NCI-H2029 (cell line): ENCODE data around the gene SPDYE6.
"Not testable (repeated sequence)": the region's sequence is repeated elsewhere in the genome, so short reads cannot be mapped to it uniquely, and the experiment has no call there.

Experiments used
- DNase-seq: peaks from one replicate; lab custom pipeline; 2025; lab: John Stamatoyannopoulos, UW

Gene SPDYE6

GRCh38 chr7:102317231-102318059 lies 38.8 kb downstream of the SPDYE6 start:
- DNase-seq: no peak

- DNase-seq: no peak
Measured at GRCh38 chr7:102313997-102314780, 42.1 kb downstream of the SPDYE6 start.

- no peak for DNase-seq
Measured at GRCh38 chr7:102312317-102312716, 43.9 kb downstream of the SPDYE6 start.

- DNase-seq: no peak
Measured at GRCh38 chr7:102310414-102310815, 45.8 kb downstream of the SPDYE6 start.

GRCh38 chr7:102306916-102307677 lies 49.1 kb downstream of the SPDYE6 start:
- DNase-seq: no peak

- DNase-seq: no peak
Measured at GRCh38 chr7:102305414-102306268, 50.6 kb downstream of the SPDYE6 start.

GRCh38 chr7:102304668-102305067 lies 51.6 kb downstream of the SPDYE6 start:
- DNase-seq: no peak

GRCh38 chr7:102303669-102304422 lies 52.4 kb downstream of the SPDYE6 start:
- DNase-seq: no peak

- no peak for DNase-seq
Measured at GRCh38 chr7:102302025-102302424, 54.2 kb downstream of the SPDYE6 start.

GRCh38 chr7:102301367-102301766 lies 54.9 kb downstream of the SPDYE6 start:
- not testable (repeated sequence) for DNase-seq

GRCh38 chr7:102300643-102301221 lies 55.5 kb downstream of the SPDYE6 start:
- no peak for DNase-seq

- no peak for DNase-seq
Measured at GRCh38 chr7:102297487-102298218, 58.6 kb downstream of the SPDYE6 start.

GRCh38 chr7:102296514-102296913 lies 59.7 kb downstream of the SPDYE6 start:
- DNase-seq: no peak

GRCh38 chr7:102296179-102296438 lies 60.1 kb downstream of the SPDYE6 start:
- DNase-seq: no peak
